ENCODE data around the gene ZNF605. TPM values are rescaled to one million over a fixed set of nuclear protein-coding genes. Genes with fewer than 3 reads are reported as not detected.
"Not testable (repeated sequence)": the region's sequence is repeated elsewhere in the genome, so short reads cannot be mapped to it uniquely, and the experiment has no call there.

The ZNF605 gene
- total and polyA plus RNA-seq, 4 donors, result 2.1 to 17.3 (median 7.3) TPM

DNA sequence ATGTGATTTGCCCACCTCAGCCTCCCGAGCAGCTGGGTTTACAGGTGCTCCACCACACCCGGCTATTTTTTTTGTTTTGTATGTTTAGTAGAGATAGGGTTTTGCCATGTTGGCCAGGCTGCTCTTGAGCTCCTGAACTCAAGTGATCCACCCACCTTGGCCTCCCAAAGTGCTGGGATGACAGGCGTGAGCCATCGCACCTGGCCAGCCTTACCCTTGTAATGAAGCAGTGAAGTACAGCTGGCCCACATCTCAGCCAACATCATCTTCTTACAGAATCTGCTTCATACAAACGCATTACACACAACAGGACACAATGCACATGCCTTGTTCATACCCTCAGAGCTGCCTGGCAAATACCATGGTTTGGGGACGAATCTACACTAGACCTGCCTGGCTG is 37.4 kb downstream of the ZNF605 start:
- Histone ChIP-seq H3K9me3 (ENCODE audit: control insufficient read depth in 4 of 4, insufficient read depth in 3 of 4, low read length in 3 of 4) (peaks cover 11 to 41% (median 34%) of the 10 kb centered on the region in 4 donors), H3K9ac (ENCODE audit: insufficient read depth in 1 of 2, low read length in 2 of 2) (no peak overlapping the region), H3K4me3 (no peak overlapping the region), H3K4me1 (ENCODE audit: control insufficient read depth in 5 of 5, insufficient read depth in 5 of 5, low read length in 5 of 5) (no peaks in the 10 kb centered on the region), H3K36me3 (ENCODE audit: control insufficient read depth in 4 of 4, insufficient read depth in 4 of 4, low read length in 4 of 4) (peaks cover 0 to 18% (median 7%) of the 10 kb centered on the region in 4 donors), H3K27ac (ENCODE audit: low read depth in 1 of 2, low read length in 1 of 2) (no peak overlapping the region), H3K27me3 (ENCODE audit: control insufficient read depth in 3 of 3, insufficient read depth in 3 of 3, low read length in 2 of 3) (no peaks in the 10 kb centered on the region)
- TF ChIP-seq, protein P1, sequence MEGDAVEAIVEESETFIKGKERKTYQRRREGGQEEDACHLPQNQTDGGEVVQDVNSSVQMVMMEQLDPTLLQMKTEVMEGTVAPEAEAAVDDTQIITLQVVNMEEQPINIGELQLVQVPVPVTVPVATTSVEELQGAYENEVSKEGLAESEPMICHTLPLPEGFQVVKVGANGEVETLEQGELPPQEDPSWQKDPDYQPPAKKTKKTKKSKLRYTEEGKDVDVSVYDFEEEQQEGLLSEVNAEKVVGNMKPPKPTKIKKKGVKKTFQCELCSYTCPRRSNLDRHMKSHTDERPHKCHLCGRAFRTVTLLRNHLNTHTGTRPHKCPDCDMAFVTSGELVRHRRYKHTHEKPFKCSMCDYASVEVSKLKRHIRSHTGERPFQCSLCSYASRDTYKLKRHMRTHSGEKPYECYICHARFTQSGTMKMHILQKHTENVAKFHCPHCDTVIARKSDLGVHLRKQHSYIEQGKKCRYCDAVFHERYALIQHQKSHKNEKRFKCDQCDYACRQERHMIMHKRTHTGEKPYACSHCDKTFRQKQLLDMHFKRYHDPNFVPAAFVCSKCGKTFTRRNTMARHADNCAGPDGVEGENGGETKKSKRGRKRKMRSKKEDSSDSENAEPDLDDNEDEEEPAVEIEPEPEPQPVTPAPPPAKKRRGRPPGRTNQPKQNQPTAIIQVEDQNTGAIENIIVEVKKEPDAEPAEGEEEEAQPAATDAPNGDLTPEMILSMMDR (IDR thresholded peaks at IDR 0.05; ENCODE audit: control extremely low read depth, extremely low read depth), result no peak
- WGBS, 2 donors, result 95 to 96% methylated on average over 6 of the region's 6 CpGs
- no peak for DNase-seq
- ATAC-seq (ENCODE audit: insufficient read depth, low FRiP score), result no peak

DNA sequence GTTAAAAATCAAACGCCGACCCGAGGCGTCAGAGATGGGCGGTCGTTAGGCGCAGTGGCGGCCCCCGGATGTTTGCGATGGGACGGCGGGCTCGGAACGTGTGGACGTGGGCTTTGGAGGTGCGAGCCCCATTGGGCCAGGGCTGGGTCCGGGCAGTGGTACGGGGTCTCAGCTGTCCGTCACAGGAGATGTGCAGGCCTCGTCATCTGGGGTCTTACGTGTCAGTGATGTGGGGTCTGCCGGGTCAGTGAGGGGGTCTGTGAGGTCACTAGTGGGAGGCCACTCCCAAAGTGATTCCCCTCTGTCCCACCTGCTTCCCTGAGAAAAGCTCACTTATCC is 47.1 kb downstream of the ZNF605 start:
- peak overlapping the region; percentile 48 to 70 for H3K27ac ChIP-seq (ENCODE audit: low read depth in 1 of 2, low read length in 1 of 2)
- ATAC-seq (ENCODE audit: insufficient read depth, low FRiP score), result no peak
- peak overlapping the region; percentile 71 for H3K4me3 ChIP-seq
- H3K27me3 ChIP-seq (ENCODE audit: control insufficient read depth in 3 of 3, insufficient read depth in 3 of 3, low read length in 2 of 3), result peaks cover 0 to 24% (median 16%) of the 10 kb centered on the region in 3 donors
- no peaks in the 10 kb centered on the region for H3K36me3 ChIP-seq (ENCODE audit: control insufficient read depth in 4 of 4, insufficient read depth in 4 of 4, low read length in 4 of 4)
- H3K9ac ChIP-seq (ENCODE audit: insufficient read depth in 1 of 2, low read length in 2 of 2), result peak overlapping the region; percentile 49 to 73
- TF ChIP-seq, protein P1 (IDR thresholded peaks at IDR 0.05; ENCODE audit: control extremely low read depth, extremely low read depth), result no peak
- WGBS, 2 donors, result 2 to 3% methylated on average over 22 of the region's 22 CpGs
- DNase-seq, result no peak
- peaks cover 0 to 15% (median 8%) of the 10 kb centered on the region in 4 donors for H3K9me3 ChIP-seq (ENCODE audit: control insufficient read depth in 4 of 4, insufficient read depth in 3 of 4, low read length in 3 of 4)
- peaks cover 0 to 9% (median 0%) of the 10 kb centered on the region in 5 donors for H3K4me1 ChIP-seq (ENCODE audit: control insufficient read depth in 5 of 5, insufficient read depth in 5 of 5, low read length in 5 of 5)

DNA sequence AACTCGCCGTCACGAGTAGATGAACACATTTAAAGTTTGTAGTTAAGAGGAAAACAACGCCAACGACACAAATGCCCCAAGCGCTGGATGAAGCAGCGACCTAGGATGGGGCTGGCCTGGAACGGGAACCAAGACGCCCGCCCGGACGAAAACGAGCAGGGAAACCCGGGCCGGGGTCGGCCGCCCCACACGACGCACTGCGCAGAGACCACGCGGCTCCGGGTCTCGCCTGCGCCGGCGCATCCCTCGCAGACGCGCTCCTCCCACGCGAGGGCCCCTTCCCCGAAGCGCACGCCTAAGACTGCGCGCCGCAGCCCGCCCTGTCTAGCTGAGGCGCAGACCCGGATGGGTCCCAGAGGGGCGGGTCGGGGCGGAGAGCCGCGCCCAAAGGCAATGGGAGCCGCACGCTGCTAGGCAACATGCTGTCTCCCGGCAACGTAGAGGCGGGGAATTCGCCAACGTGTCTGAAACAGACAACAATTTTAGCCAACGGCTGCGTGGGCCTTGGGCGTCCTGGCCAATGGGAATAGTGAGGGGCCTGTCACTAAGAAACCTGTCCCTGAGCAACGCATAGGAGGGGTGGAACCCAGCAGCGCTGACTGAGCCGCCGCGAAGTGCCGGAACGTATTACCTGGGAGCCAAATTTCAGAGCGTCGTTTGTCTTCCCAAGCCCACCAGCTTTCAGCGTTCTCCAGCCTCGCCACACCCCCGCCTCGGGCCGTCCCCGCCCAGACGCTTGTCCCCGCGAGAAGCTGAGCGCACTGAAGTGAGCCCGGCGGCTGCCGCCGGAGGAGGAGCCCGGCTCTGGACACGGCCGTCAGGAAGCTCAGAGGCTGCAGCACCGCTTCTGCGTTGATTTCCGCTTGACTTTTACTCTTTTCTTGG is 47.7 kb downstream of the ZNF605 start:
- Histone ChIP-seq H3K36me3 (ENCODE audit: control insufficient read depth in 4 of 4, insufficient read depth in 4 of 4, low read length in 4 of 4) (no peaks in the 10 kb centered on the region), H3K27ac (ENCODE audit: low read depth in 1 of 2, low read length in 1 of 2) (peak overlapping the region; percentile 70 to 80), H3K4me3 (peak overlapping the region; percentile 71), H3K27me3 (ENCODE audit: control insufficient read depth in 3 of 3, insufficient read depth in 3 of 3, low read length in 2 of 3) (peaks cover 0 to 24% (median 16%) of the 10 kb centered on the region in 3 donors), H3K9ac (ENCODE audit: insufficient read depth in 1 of 2, low read length in 2 of 2) (peak overlapping the region; percentile 49 to 73), H3K9me3 (ENCODE audit: control insufficient read depth in 4 of 4, insufficient read depth in 3 of 4, low read length in 3 of 4) (peaks cover 0 to 15% (median 5%) of the 10 kb centered on the region in 4 donors), H3K4me1 (ENCODE audit: control insufficient read depth in 5 of 5, insufficient read depth in 5 of 5, low read length in 5 of 5) (peaks cover 0 to 9% (median 0%) of the 10 kb centered on the region in 5 donors)
- 0 to 1% methylated on average over 82 to 85 of the region's 85 CpGs for WGBS, 2 donors
- TF ChIP-seq, protein P1 (IDR thresholded peaks at IDR 0.05; ENCODE audit: control extremely low read depth, extremely low read depth), result no peak
- ATAC-seq (ENCODE audit: insufficient read depth, low FRiP score) (peak; percentile 91), DNase-seq (peak; percentile 96 to 98 (median 98))

DNA sequence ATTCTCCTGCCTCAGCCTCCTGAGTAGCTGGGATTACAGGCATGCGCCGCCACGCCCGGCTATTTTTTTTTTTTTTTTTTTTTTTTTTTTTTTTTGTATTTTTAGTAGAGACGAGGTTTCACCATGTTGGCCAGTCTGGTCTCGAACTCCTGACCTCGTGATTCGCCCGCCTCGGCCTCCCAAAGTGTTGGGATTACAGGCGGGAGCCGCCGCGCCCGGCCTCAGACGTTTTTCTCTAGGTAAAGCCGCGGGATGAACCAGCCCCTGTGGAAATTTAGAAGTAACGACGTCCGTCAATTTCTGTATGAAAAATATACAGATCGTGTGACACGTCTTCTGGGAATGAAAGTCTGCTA is 48.3 kb downstream of the ZNF605 start:
- H3K9ac ChIP-seq (ENCODE audit: insufficient read depth in 1 of 2, low read length in 2 of 2); H3K27ac ChIP-seq (ENCODE audit: low read depth in 1 of 2, low read length in 1 of 2); H3K4me3 ChIP-seq; H3K36me3 ChIP-seq (ENCODE audit: control insufficient read depth in 4 of 4, insufficient read depth in 4 of 4, low read length in 4 of 4); ATAC-seq (ENCODE audit: insufficient read depth, low FRiP score); DNase-seq; H3K4me1 ChIP-seq (ENCODE audit: control insufficient read depth in 5 of 5, insufficient read depth in 5 of 5, low read length in 5 of 5): not testable (repeated sequence)
- WGBS, 2 donors, result 6 to 9% methylated on average over 23 of the region's 23 CpGs
- peaks cover 0 to 24% (median 16%) of the 10 kb centered on the region in 3 donors for H3K27me3 ChIP-seq (ENCODE audit: control insufficient read depth in 3 of 3, insufficient read depth in 3 of 3, low read length in 2 of 3)
- H3K9me3 ChIP-seq (ENCODE audit: control insufficient read depth in 4 of 4, insufficient read depth in 3 of 4, low read length in 3 of 4), result peaks cover 0 to 13% (median 4%) of the 10 kb centered on the region in 4 donors
